Measurements from ENCODE around the gene BGLAP. TPM values are rescaled to one million over a fixed set of nuclear protein-coding genes. Genes with fewer than 3 reads are reported as not detected.
"Not testable (repeated sequence)": the region's sequence is repeated elsewhere in the genome, so short reads cannot be mapped to it uniquely, and the experiment has no call there.

Gene BGLAP
- 0.23 and 0.34 TPM in 2 replicates for total RNA-seq (2014; rRNA removed; shearing (Covaris generic))

- no peak for DNase-seq (ENCODE audit: low spot score)
Observed at GRCh38 chr1:156241926-156242325, at the start of gene BGLAP. Gene BGLAP, plus strand, starts transcription at chr1:156242184. Its CDS starts 48 bp downstream, at chr1:156242232.

GRCh38 chr1:156193208-156193487 lies 48.8 kb upstream of the BGLAP start:
- no peak for DNase-seq (ENCODE audit: low spot score)

GRCh38 chr1:156193488-156194299 lies 48.3 kb upstream of the BGLAP start, which contains the start of gene SLC25A44:
Gene SLC25A44, plus strand, starts transcription at chr1:156194104. Its CDS starts 5,744 bp downstream, at chr1:156199848.
- DNase-seq (ENCODE audit: low spot score): peak; percentile 98

- DNase-seq (ENCODE audit: low spot score): no peak
Observed at GRCh38 chr1:156194300-156194652, 47.7 kb upstream of the BGLAP start.

GRCh38 chr1:156195853-156196252 lies 46.1 kb upstream of the BGLAP start:
- DNase-seq (ENCODE audit: low spot score): no peak

- no peak for DNase-seq (ENCODE audit: low spot score)
Observed at GRCh38 chr1:156196445-156196844, 45.5 kb upstream of the BGLAP start.

GRCh38 chr1:156198831-156199349 lies 43.1 kb upstream of the BGLAP start:
- DNase-seq (ENCODE audit: low spot score): no peak

- DNase-seq (ENCODE audit: low spot score): no peak
Observed at GRCh38 chr1:156200044-156200443, 41.9 kb upstream of the BGLAP start.

GRCh38 chr1:156203331-156203730 lies 38.7 kb upstream of the BGLAP start:
- no peak for DNase-seq (ENCODE audit: low spot score)

GRCh38 chr1:156204686-156205085 lies 37.3 kb upstream of the BGLAP start:
- no peak for DNase-seq (ENCODE audit: low spot score)

- DNase-seq (ENCODE audit: low spot score): no peak
Observed at GRCh38 chr1:156211243-156211642, 30.7 kb upstream of the BGLAP start.

- DNase-seq (ENCODE audit: low spot score): no peak
Observed at GRCh38 chr1:156212130-156212529, 29.9 kb upstream of the BGLAP start.

- peak; percentile 95 for DNase-seq (ENCODE audit: low spot score)
Observed at GRCh38 chr1:156212833-156213643, 28.9 kb upstream of the BGLAP start, which contains the start of gene PMF1. Gene PMF1, plus strand, starts transcription at chr1:156213007. Its CDS starts 9 bp downstream, at chr1:156213016.

GRCh38 chr1:156213644-156213966 lies 28.4 kb upstream of the BGLAP start:
- no peak for DNase-seq (ENCODE audit: low spot score)

- peak; percentile 27 for DNase-seq (ENCODE audit: low spot score)
Observed at GRCh38 chr1:156214024-156214748, 27.8 kb upstream of the BGLAP start.

- DNase-seq (ENCODE audit: low spot score): not testable (repeated sequence)
Observed at GRCh38 chr1:156216361-156217086, 25.5 kb upstream of the BGLAP start.

- no peak for DNase-seq (ENCODE audit: low spot score)
Observed at GRCh38 chr1:156217871-156218270, 24.1 kb upstream of the BGLAP start.

- no peak for DNase-seq (ENCODE audit: low spot score)
Observed at GRCh38 chr1:156220226-156220625, 21.8 kb upstream of the BGLAP start.

- no peak for DNase-seq (ENCODE audit: low spot score)
Observed at GRCh38 chr1:156221986-156222692, 19.8 kb upstream of the BGLAP start.

- DNase-seq (ENCODE audit: low spot score): no peak
Observed at GRCh38 chr1:156225677-156226014, 16.3 kb upstream of the BGLAP start.

GRCh38 chr1:156226116-156226538 lies 15.9 kb upstream of the BGLAP start:
- no peak for DNase-seq (ENCODE audit: low spot score)
